Thoracic aorta (tissue), 2 donors: Measurements from ENCODE around the gene ZNF35. TPM values are rescaled to one million over a fixed set of nuclear protein-coding genes. Genes with fewer than 3 reads are reported as not detected.
"Not testable (repeated sequence)": the region's sequence is repeated elsewhere in the genome, so short reads cannot be mapped to it uniquely, and the experiment has no call there.

Experiments used
- ATAC-seq: fragments of 150-250 bp; one replicate; pipeline ENCODE4 v1.8.0; 2017; ENCODE audit warnings: low read depth; ENCODE audit not compliant: insufficient number of reproducible peaks, low FRiP score
- DNase-seq: peaks from one replicate; pipeline ENCODE4 v3.0.0-alpha.2; 2020; ENCODE audit warnings: low spot score
- H3K27ac ChIP-seq, 2 donors: fragments of 200-600 bp; sonication (generic); 1 replicate in 1 of 2; 2 replicates in 1 of 2; pipeline ENCODE4 v1.5.1; 2016; ENCODE audit warnings: mild to moderate bottlenecking in 2 of 2, moderate library complexity in 2 of 2
- H3K27me3 ChIP-seq: fragments of 200-600 bp; sonication (generic); replicated peaks from 2 replicates; pipeline ENCODE4 v1.6.0; 2016; ENCODE audit warnings: mild to moderate bottlenecking; ENCODE audit not compliant: insufficient read depth
- H3K36me3 ChIP-seq: fragments of 200-600 bp; sonication (generic); one replicate; pipeline ENCODE4 v1.5.1; 2016
- H3K4me1 ChIP-seq, 2 donors: fragments of 200-600 bp; sonication (generic); 1 replicate in 1 of 2; 2 replicates in 1 of 2; pipeline versions ENCODE4 v1.5.1 to v1.6.0; 2016; ENCODE audit warnings: low read depth in 2 of 2, mild to moderate bottlenecking in 1 of 2; ENCODE audit not compliant: control insufficient read depth in 1 of 2
- H3K4me3 ChIP-seq: fragments of 200-600 bp; sonication (generic); 2 replicates; pipeline ENCODE4 v1.5.1; 2016; ENCODE audit warnings: mild to moderate bottlenecking
- H3K9me3 ChIP-seq: fragments of 200-600 bp; sonication (generic); 2 replicates; pipeline ENCODE4 v1.5.1; 2016
- total RNA-seq, 2 donors: library from RNA; depleted of rRNA; stranded (reverse); fragments of >200 nt; gene quantifications; one replicate each; pipeline versions ENCODE4 v1.1.0 to v1.2.3, GENCODE V29; 2016
- TF ChIP-seq, protein P1 (sequence below): fragments of 200-600 bp; sonication (generic); IDR thresholded peaks from one replicate; pipeline ENCODE4 v1.5.1; 2019; ENCODE audit warnings: antibody characterized with exemption

The ZNF35 gene
- total RNA-seq, 2 donors from 2014 or later = 6.6 to 28.1 TPM

DNA sequence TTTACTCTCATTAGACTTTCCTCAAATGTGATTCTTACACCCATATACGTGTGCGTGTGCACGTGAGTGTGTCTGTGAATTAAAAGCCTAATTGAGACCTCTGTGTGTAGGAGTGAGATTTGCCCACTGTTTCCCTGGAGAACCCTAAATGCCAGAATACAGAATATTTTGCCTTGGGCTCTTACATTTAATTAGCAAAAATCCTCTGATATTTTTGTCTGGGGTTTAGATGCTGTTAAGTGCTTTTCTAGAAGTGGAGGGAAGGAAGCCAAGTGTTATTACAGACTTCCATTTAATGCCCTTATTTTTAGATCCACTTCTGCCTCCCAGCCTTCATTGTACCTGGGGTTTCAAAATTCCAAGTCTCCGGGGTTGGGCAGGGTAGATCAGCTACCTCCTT lies 17.8 kb downstream of the ZNF35 start:
- Histone ChIP-seq H3K4me3 (no peak overlapping the region), H3K36me3 (peaks cover 2% of the 10 kb centered on the region), H3K9me3 (no peaks in the 10 kb centered on the region), H3K4me1 (no peaks in the 10 kb centered on the region), H3K27ac (no peak overlapping the region), H3K27me3 (no peaks in the 10 kb centered on the region)
- no peak for ATAC-seq
- DNase-seq = no peak
- TF ChIP-seq, protein P1, sequence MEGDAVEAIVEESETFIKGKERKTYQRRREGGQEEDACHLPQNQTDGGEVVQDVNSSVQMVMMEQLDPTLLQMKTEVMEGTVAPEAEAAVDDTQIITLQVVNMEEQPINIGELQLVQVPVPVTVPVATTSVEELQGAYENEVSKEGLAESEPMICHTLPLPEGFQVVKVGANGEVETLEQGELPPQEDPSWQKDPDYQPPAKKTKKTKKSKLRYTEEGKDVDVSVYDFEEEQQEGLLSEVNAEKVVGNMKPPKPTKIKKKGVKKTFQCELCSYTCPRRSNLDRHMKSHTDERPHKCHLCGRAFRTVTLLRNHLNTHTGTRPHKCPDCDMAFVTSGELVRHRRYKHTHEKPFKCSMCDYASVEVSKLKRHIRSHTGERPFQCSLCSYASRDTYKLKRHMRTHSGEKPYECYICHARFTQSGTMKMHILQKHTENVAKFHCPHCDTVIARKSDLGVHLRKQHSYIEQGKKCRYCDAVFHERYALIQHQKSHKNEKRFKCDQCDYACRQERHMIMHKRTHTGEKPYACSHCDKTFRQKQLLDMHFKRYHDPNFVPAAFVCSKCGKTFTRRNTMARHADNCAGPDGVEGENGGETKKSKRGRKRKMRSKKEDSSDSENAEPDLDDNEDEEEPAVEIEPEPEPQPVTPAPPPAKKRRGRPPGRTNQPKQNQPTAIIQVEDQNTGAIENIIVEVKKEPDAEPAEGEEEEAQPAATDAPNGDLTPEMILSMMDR = no peak

DNA sequence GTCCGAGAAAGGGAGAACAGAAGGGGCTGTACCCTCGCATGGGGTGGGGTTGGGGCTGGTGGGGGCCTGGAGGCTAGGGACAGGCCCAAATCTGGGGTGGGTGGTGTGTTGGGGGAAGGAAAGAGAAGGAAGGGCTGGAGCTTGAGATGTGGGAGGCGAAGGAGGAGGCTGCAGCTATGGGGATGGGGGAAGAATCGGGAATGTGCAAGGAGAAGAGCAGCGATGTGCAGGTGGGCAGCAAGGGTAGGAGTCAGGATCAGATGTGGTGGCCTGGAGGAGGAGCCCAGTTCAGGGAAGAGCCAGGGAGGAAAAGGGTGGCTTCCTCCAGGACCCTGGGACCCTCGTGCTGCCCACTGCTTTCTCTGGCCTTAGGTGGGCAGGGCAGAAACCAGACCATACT lies 21.2 kb downstream of the ZNF35 start:
- H3K9me3 ChIP-seq = no peaks in the 10 kb centered on the region
- H3K4me3 ChIP-seq = no peak overlapping the region
- no peak overlapping the region for H3K27ac ChIP-seq
- H3K27me3 ChIP-seq = no peaks in the 10 kb centered on the region
- TF ChIP-seq, protein P1 = no peak
- DNase-seq (no peak), ATAC-seq (no peak)
- no peaks in the 10 kb centered on the region for H3K4me1 ChIP-seq
- H3K36me3 ChIP-seq = no peaks in the 10 kb centered on the region

DNA sequence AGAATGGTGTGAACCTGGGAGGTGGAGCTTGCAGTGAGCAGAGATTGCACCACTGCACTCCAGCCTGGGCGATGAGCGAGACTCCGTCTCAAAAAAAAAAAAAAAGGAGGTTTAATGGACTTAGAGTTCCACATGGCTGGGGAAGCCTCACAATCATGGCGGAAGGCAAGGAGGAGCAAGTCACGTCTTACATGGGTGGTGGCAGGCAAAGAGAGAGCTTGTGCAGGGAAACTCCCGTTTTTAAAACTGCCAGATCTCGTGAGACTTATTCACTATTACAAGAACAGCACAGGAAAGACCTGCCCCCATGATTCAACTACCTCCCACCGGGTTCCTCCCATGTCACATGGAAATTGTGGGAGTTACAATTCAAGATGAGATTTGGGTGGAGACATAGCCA lies 24.9 kb downstream of the ZNF35 start:
- not testable (repeated sequence) for DNase-seq, H3K27me3 ChIP-seq, H3K4me3 ChIP-seq, ATAC-seq, H3K36me3 ChIP-seq, H3K4me1 ChIP-seq, H3K27ac ChIP-seq, H3K9me3 ChIP-seq

DNA sequence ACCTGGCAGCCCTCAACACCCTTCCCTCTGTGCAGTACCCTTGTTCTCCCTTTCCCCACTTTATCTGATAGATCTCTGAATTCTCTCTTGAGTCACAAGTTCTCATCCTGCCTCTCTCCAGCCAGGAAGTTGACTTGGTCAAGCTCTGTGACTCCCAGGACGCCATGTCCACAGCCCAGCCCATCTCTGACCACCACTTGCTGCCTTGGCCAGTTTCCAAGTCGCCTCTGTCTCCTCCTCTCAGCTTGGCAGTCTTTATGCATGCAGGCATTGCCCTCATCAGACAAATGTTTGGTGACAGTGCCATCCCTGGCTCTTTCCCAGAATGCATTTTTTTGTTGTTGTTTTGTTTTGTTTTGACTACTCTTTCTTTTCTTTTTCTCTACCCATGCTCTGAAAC lies 25.7 kb downstream of the ZNF35 start:
- Histone ChIP-seq H3K27me3 (no peaks in the 10 kb centered on the region), H3K27ac (no peak overlapping the region), H3K9me3 (peaks cover 6% of the 10 kb centered on the region), H3K4me1 (no peaks in the 10 kb centered on the region), H3K36me3 (no peaks in the 10 kb centered on the region), H3K4me3 (no peak overlapping the region)
- ATAC-seq (no peak), DNase-seq (no peak)
- TF ChIP-seq, protein P1 = no peak

DNA sequence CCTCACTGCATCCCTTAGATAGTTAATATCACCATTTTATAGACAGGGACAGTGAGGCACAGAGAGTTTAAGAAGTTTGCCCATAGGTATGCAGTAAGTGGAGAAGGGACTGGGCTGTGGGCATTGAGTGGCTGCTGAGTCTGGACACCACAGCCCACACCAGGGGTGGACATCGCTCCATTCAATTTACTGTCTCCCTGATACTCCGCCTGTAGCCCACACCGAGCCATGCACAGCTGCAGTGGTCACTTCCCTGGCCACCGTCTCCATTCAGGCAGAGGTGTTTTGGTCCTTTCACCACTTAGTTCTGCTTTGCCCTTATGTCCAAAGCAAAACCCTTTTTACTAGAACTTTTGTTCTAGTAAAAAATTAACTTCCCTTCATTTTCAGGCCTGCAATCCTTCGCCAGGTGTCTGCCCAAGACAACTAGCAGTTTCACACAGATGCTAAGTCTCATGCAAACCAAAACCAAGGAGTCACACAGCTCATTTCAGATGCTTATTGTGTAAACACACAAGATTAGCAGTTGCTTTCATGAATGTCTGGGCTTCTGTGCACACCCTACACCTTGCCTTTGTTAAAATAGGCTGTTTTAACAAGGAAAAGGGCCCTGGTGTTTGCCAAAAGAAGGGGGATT lies 30.1 kb downstream of the ZNF35 start:
- DNase-seq (no peak), ATAC-seq (no peak)
- Histone ChIP-seq H3K27ac (no peak overlapping the region), H3K27me3 (no peaks in the 10 kb centered on the region), H3K4me3 (no peak overlapping the region), H3K9me3 (peaks cover 22% of the 10 kb centered on the region), H3K36me3 (peaks cover 6% of the 10 kb centered on the region), H3K4me1 (no peaks in the 10 kb centered on the region)
- TF ChIP-seq, protein P1 = no peak

DNA sequence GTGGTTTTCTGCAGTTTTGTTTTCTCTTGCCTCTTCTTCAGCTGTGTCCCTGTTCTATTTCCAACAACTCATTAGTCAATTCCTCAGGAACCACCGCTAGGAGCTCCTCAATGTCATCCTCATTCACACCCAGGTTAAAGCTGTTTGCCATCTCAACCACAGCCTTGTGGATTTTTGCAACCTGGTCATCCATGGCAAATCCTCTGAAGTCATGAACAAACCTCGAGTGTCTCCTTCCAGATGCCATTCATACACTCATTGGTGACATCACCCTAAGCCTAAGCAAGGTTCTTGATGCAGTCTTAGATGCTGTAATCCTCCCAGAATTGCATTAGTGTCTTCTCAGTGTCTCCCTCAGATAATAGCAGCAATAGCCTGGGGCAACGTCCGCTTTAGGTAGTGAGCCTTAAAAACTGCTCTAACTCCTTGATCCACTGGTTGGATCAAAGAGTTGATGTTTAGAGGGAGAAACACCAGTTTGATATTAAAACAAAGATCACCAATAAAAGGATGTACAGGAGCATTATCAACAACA lies 32.5 kb downstream of the ZNF35 start:
- ATAC-seq = no peak
- Histone ChIP-seq H3K4me3 (no peak overlapping the region), H3K9me3 (peaks cover 29% of the 10 kb centered on the region), H3K27me3 (no peaks in the 10 kb centered on the region), H3K36me3 (peaks cover 6% of the 10 kb centered on the region), H3K27ac (no peak overlapping the region), H3K4me1 (peaks cover 0 to 11% of the 10 kb centered on the region in 2 donors)
- DNase-seq = no peak
- TF ChIP-seq, protein P1 = no peak
